Loucy (cell line): ENCODE results near the gene MINDY1.

Source experiments
- H2AFZ ChIP-seq: fragments of 200-600 bp; sonication (generic); 2 replicates; pipeline ENCODE4 v1.6.0; 2016; ENCODE audit warnings: antibody characterized with exemption, mild to moderate bottlenecking, low read length, moderate library complexity
- H3F3A ChIP-seq: fragments of 200-600 bp; 2 replicates; pipeline ENCODE4 v1.6.0; 2016; ENCODE audit warnings: antibody characterized with exemption, low read depth, mild to moderate bottlenecking
- H3K27me3 ChIP-seq: fragments of 200-600 bp; sonication (generic); 2 replicates; pipeline ENCODE4 v1.6.1; 2014; ENCODE audit warnings: low read length, mild to moderate bottlenecking; ENCODE audit not compliant: insufficient read depth, poor library complexity, severe bottlenecking
- H3K36me3 ChIP-seq: fragments of 200-600 bp; sonication (generic); 2 replicates; pipeline ENCODE4 v1.6.1; 2016; ENCODE audit warnings: low read length; ENCODE audit not compliant: insufficient read depth
- H3K4me1 ChIP-seq: fragments of 200-600 bp; sonication (generic); 2 replicates; pipeline ENCODE4 v1.5.1; 2014; ENCODE audit warnings: low read length, mild to moderate bottlenecking; ENCODE audit not compliant: insufficient read depth, poor library complexity, severe bottlenecking
- H3K4me2 ChIP-seq: fragments of 200-600 bp; sonication (generic); 2 replicates; pipeline ENCODE4 v1.6.0; 2014; ENCODE audit warnings: antibody characterized with exemption, low read length, low read depth, mild to moderate bottlenecking; ENCODE audit not compliant: poor library complexity, severe bottlenecking
- H3K4me3 ChIP-seq: fragments of 200-600 bp; sonication (generic); 2 replicates; pipeline ENCODE4 v1.5.1; 2014; ENCODE audit warnings: low read length, mild to moderate bottlenecking, mixed read lengths; ENCODE audit not compliant: poor library complexity, severe bottlenecking
- H3K79me2 ChIP-seq: fragments of 200-600 bp; sonication (generic); 2 replicates; pipeline ENCODE4 v1.6.1; 2014; ENCODE audit warnings: low read length; ENCODE audit not compliant: insufficient read depth
- H3K9ac ChIP-seq: fragments of 200-600 bp; sonication (generic); 2 replicates; pipeline ENCODE4 v1.6.0; 2014; ENCODE audit warnings: mild to moderate bottlenecking, low read depth, low read length, moderate library complexity; ENCODE audit not compliant: poor library complexity, severe bottlenecking
- H3K9me2 ChIP-seq: fragments of 200-600 bp; sonication (generic); replicated peaks from 2 replicates; pipeline ENCODE4 v1.6.1; 2016; ENCODE audit warnings: low read depth, low read length, mixed read lengths
- H3K9me3 ChIP-seq: fragments of 200-600 bp; sonication (generic); 2 replicates; pipeline ENCODE4 v1.6.1; 2014; ENCODE audit warnings: mild to moderate bottlenecking, antibody characterized with exemption, low read length, low read depth; ENCODE audit not compliant: insufficient read depth
- H4K20me1 ChIP-seq: fragments of 200-600 bp; sonication (generic); 2 replicates; pipeline ENCODE4 v1.6.0; 2014; ENCODE audit warnings: antibody characterized with exemption, low read length, mild to moderate bottlenecking; ENCODE audit not compliant: insufficient read depth, poor library complexity, severe bottlenecking
- CTCF ChIP-seq: fragments of 200-600 bp; sonication (generic); conservative IDR thresholded peaks from 2 replicates; pipeline ENCODE4 v1.5.1; 2014; ENCODE audit warnings: mild to moderate bottlenecking, antibody characterized with exemption, low read length
- EZH2phosphoT487 ChIP-seq: fragments of 200-600 bp; IDR thresholded peaks from 2 replicates; pipeline ENCODE4 v1.6.1; 2018; ENCODE audit warnings: antibody characterized with exemption, mild to moderate bottlenecking, moderate library complexity, borderline replicate concordance

The MINDY1 gene

DNA sequence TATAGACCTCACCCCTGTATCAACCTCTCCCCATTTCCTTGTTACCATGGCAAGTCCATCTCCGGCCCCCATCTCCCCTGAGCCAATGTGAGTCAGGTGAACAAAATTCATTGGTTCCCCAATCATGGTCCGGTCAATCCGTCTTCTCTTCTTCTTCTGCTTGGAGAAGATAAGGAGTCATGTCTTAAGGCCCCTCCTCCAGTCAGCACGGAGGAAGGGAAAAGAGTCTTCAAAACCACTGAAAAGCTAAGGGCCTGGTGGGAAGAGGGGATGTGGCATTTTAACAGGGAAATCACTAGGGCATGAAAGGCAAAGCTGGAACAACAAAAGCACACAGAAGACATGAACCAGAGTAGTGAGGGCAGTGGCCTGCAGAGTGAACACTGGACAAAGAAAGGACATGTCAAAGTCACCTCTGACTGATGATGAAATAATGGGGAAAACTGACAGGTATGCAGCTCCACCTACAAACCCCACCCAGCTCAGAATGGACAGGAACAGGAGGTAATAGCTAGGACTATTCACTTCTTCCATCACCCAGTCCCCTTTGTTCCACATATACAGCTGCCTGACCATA is 48.4 kb upstream of the MINDY1 start:
- peaks cover 32% of the 10 kb centered on the region for H3K4me1 ChIP-seq
- no peaks in the 10 kb centered on the region for H3K27me3 ChIP-seq
- H2AFZ ChIP-seq: no peak overlapping the region
- TF ChIP-seq EZH2phosphoT487 (no peak), CTCF (no peak)
- peaks cover 59% of the 10 kb centered on the region for H3K79me2 ChIP-seq
- H3K4me3 ChIP-seq: no peak overlapping the region
- no peaks in the 10 kb centered on the region for H3K9me2 ChIP-seq
- H3K36me3 ChIP-seq: peaks cover 37% of the 10 kb centered on the region; the same call in 1 of the 2 replicates
- H3K4me2 ChIP-seq: peak overlapping the region; percentile 99
- peaks cover 46% of the 10 kb centered on the region for H4K20me1 ChIP-seq
- H3F3A ChIP-seq: peaks cover 3% of the 10 kb centered on the region; the same call in 1 of the 2 replicates
- H3K9me3 ChIP-seq: no peaks in the 10 kb centered on the region
- peak overlapping the region; percentile 90 for H3K9ac ChIP-seq

DNA sequence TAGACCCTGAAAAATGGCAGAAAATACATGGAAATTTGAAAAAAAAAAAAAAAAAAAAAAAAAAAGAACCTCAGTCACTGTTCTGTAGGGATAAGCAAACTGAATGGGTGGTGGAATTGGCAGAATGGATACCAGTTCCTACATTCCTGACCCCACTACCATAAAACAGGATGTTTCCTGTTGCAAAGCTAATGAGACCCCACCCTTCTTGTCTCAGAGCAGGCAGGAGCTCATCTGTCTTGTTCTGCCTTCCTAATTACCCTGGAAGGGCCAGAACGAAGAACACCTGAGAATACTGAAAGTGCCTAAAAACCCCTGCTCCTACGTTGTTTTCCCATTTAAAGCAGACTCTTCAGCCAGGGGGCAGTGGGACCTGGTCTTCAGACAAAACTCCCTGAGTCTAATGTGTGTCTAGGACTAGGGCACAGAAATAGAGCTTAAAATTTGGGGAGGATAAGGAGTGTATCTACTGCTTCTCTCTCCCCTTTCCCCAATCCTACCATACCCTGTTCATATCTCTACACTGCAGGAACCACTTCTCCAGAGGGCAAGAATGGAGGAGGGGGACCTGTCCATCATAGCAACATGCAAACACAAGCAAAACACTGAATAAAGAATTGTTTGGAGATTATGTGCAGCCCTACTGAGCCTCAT is 44.8 kb upstream of the MINDY1 start:
- H3F3A ChIP-seq: peaks cover 3% of the 10 kb centered on the region; the same call in 1 of the 2 replicates
- no peaks in the 10 kb centered on the region for H3K27me3 ChIP-seq
- H3K9me2 ChIP-seq: no peaks in the 10 kb centered on the region
- H3K4me3 ChIP-seq: no peak overlapping the region
- peaks cover 28% of the 10 kb centered on the region for H3K79me2 ChIP-seq
- peaks cover 26% of the 10 kb centered on the region for H3K4me1 ChIP-seq
- H4K20me1 ChIP-seq: peaks cover 21% of the 10 kb centered on the region
- H2AFZ ChIP-seq: no peak overlapping the region
- H3K9me3 ChIP-seq: no peaks in the 10 kb centered on the region
- H3K36me3 ChIP-seq: peaks cover 37% of the 10 kb centered on the region; the same call in 1 of the 2 replicates
- no peak overlapping the region for H3K9ac ChIP-seq
- no peak overlapping the region for H3K4me2 ChIP-seq
- TF ChIP-seq EZH2phosphoT487 (no peak), CTCF (no peak)

DNA sequence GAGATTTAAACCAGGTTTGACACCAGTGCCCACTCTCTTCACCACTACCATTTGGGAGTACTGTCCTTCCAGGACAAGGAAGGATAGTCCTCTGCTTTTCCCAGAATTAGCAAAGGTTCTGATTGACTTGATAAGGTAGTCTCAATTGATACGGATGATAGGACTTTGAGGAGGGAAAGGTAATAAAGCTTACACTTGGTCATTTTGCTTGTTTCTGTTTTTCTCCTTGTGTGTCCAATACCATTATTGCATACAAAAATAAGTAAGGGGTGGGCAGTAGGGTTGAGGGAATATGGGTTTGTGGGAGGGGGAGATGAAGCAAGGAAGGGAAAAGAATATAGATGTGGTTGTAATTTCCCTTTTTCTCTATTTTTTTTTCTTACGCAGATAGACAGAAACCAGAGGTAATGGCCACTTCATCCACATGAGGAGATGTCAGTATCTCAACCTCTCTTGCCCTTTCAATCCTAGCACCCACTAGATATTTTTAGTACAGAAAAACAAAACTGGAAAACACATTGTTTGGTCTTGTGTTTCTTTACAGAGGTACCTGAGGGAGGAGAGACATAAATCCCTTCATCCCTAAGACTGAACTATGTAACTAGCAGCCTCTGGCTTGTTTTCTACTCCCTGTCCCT is 43.5 kb upstream of the MINDY1 start:
- Histone ChIP-seq H4K20me1 (peaks cover 8% of the 10 kb centered on the region), H3K9me2 (no peaks in the 10 kb centered on the region), H3K9me3 (no peaks in the 10 kb centered on the region), H3F3A (peaks cover 3% of the 10 kb centered on the region; the same call in 1 of the 2 replicates), H3K4me2 (no peak overlapping the region), H3K36me3 (peaks cover 31% of the 10 kb centered on the region; the same call in 1 of the 2 replicates), H2AFZ (no peak overlapping the region), H3K27me3 (no peaks in the 10 kb centered on the region), H3K9ac (no peak overlapping the region), H3K79me2 (peaks cover 15% of the 10 kb centered on the region; the same call in 1 of the 2 replicates), H3K4me3 (no peak overlapping the region), H3K4me1 (peaks cover 13% of the 10 kb centered on the region)
- TF ChIP-seq CTCF (no peak), EZH2phosphoT487 (no peak)
